ENCODE measurements around the gene POU2F1. TPM values are rescaled to one million over a fixed set of nuclear protein-coding genes. Genes with fewer than 3 reads are reported as not detected.
A peak's percentile ranks its signal among the peaks of the same experiment; 100 is the strongest.

Gene POU2F1
- total RNA-seq, 1 donor from 2014 or later: 68.0 TPM

GRCh38 chr1:167362638-167363037, 142.0 kb downstream of the POU2F1 start:
- H3K9me3 ChIP-seq (ENCODE audit: low read depth): no peaks in the 10 kb centered on the region
- H3K4me3 ChIP-seq: no peak overlapping the region
- no peaks in the 10 kb centered on the region for H3K36me3 ChIP-seq
- no peak overlapping the region for H3K4me2 ChIP-seq
- H3K36me3 Mint-ChIP-seq: peaks cover 29% of the 10 kb centered on the region
- DNase-seq (ENCODE audit: low spot score): no peak
- peaks cover 80% of the 10 kb centered on the region for H3K79me2 ChIP-seq (ENCODE audit: low read depth)
- H3K4me1 Mint-ChIP-seq: no peaks in the 10 kb centered on the region
- no peaks in the 10 kb centered on the region for H3F3A ChIP-seq (ENCODE audit: low read depth)
- H3K27ac Mint-ChIP-seq: no peak overlapping the region
- peaks cover 4% of the 10 kb centered on the region for H3K9me3 Mint-ChIP-seq
- no peak overlapping the region for H2AFZ ChIP-seq (replicated peaks)
- H3K27ac ChIP-seq: no peak overlapping the region
- H4K20me1 ChIP-seq (ENCODE audit: low read depth): peaks cover 16% of the 10 kb centered on the region
- no peak overlapping the region for H3K9ac ChIP-seq
- H3K4me3 Mint-ChIP-seq: no peak overlapping the region
- no peaks in the 10 kb centered on the region for H3K27me3 ChIP-seq
- H3K27me3 Mint-ChIP-seq (ENCODE audit: insufficient read depth, low read depth): peaks cover 2% of the 10 kb centered on the region
- TF ChIP-seq EZH2phosphoT487 (IDR thresholded peaks at IDR 0.05): no peak
- no peak for TF ChIP-seq EZH2 (IDR thresholded peaks at IDR 0.05)
- no peak for TF ChIP-seq CTCF (IDR thresholded peaks at IDR 0.05)
- peaks cover 8% of the 10 kb centered on the region for H3K4me1 ChIP-seq

- Histone ChIP-seq H2AFZ (replicated peaks) (no peak overlapping the region), H3K4me3 (no peak overlapping the region), H3K9ac (no peak overlapping the region), H3K27ac (peak overlapping the region; percentile 70), H3F3A (ENCODE audit: low read depth) (no peaks in the 10 kb centered on the region), H3K9me3 (ENCODE audit: low read depth) (no peaks in the 10 kb centered on the region), H3K27me3 (no peaks in the 10 kb centered on the region), H3K4me2 (no peak overlapping the region), H4K20me1 (ENCODE audit: low read depth) (peaks cover 15% of the 10 kb centered on the region), H3K79me2 (ENCODE audit: low read depth) (peaks cover 75% of the 10 kb centered on the region), H3K36me3 (no peaks in the 10 kb centered on the region), H3K4me1 (peaks cover 8% of the 10 kb centered on the region)
- H3K27ac Mint-ChIP-seq: peak overlapping the region; percentile 25
- no peak overlapping the region for H3K4me3 Mint-ChIP-seq
- H3K4me1 Mint-ChIP-seq: no peaks in the 10 kb centered on the region
- H3K36me3 Mint-ChIP-seq: peaks cover 21% of the 10 kb centered on the region
- no peak for TF ChIP-seq CTCF (IDR thresholded peaks at IDR 0.05)
- no peak for TF ChIP-seq EZH2phosphoT487 (IDR thresholded peaks at IDR 0.05)
- TF ChIP-seq EZH2 (IDR thresholded peaks at IDR 0.05): no peak
- H3K27me3 Mint-ChIP-seq (ENCODE audit: insufficient read depth, low read depth): peaks cover 2% of the 10 kb centered on the region
- DNase-seq (ENCODE audit: low spot score): no peak
- no peaks in the 10 kb centered on the region for H3K9me3 Mint-ChIP-seq
Measured at GRCh38 chr1:167364826-167365225, 144.1 kb downstream of the POU2F1 start.

GRCh38 chr1:167365360-167365759, 144.7 kb downstream of the POU2F1 start:
- H3K9ac ChIP-seq: no peak overlapping the region
- peaks cover 71% of the 10 kb centered on the region for H3K79me2 ChIP-seq (ENCODE audit: low read depth)
- H2AFZ ChIP-seq (replicated peaks): no peak overlapping the region
- no peaks in the 10 kb centered on the region for H3K9me3 ChIP-seq (ENCODE audit: low read depth)
- H3K4me3 ChIP-seq: no peak overlapping the region
- H3F3A ChIP-seq (ENCODE audit: low read depth): no peaks in the 10 kb centered on the region
- Mint-ChIP-seq H3K36me3 (peaks cover 17% of the 10 kb centered on the region), H3K27me3 (ENCODE audit: insufficient read depth, low read depth) (peaks cover 2% of the 10 kb centered on the region), H3K9me3 (no peaks in the 10 kb centered on the region), H3K4me3 (no peak overlapping the region), H3K4me1 (no peaks in the 10 kb centered on the region), H3K27ac (no peak overlapping the region)
- peak overlapping the region; percentile 70 for H3K27ac ChIP-seq
- TF ChIP-seq EZH2phosphoT487 (IDR thresholded peaks at IDR 0.05) (no peak), CTCF (IDR thresholded peaks at IDR 0.05) (no peak), EZH2 (IDR thresholded peaks at IDR 0.05) (no peak)
- H3K36me3 ChIP-seq: no peaks in the 10 kb centered on the region
- H3K4me2 ChIP-seq: no peak overlapping the region
- H3K4me1 ChIP-seq: peaks cover 8% of the 10 kb centered on the region
- H3K27me3 ChIP-seq: no peaks in the 10 kb centered on the region
- H4K20me1 ChIP-seq (ENCODE audit: low read depth): peaks cover 14% of the 10 kb centered on the region
- DNase-seq (ENCODE audit: low spot score): no peak

Measured in neural progenitor cell (in vitro differentiated cells).